Adrenal gland (tissue), 12 donors: Measurements from ENCODE around the gene DRG2. TPM values are rescaled to one million over a fixed set of nuclear protein-coding genes. Genes with fewer than 3 reads are reported as not detected.

Experiments
- DNase-seq, 7 donors: peaks; one replicate each; pipeline ENCODE4 v3.0.0-alpha.2; 2019 to 2020
- H3K27ac ChIP-seq, 5 donors: fragments of 200-600 bp; sonication (generic) in 4 of 5; 1 replicate in 3 of 5; 2 replicates in 2 of 5; pipeline versions ENCODE4 v1.5.1 to v1.8.0; 2016 to 2020; ENCODE audit warnings: mild to moderate bottlenecking in 1 of 5
- H3K27me3 ChIP-seq: fragments of 200-600 bp; 2 replicates; pipeline ENCODE4 v1.8.0; 2021
- H3K36me3 ChIP-seq, 2 donors: fragments of 200-600 bp; replicated peaks in 1 of 2; 1 replicate in 1 of 2; 2 replicates in 1 of 2; pipeline versions ENCODE4 v1.5.1 to v1.8.0; 2018 to 2022
- H3K4me1 ChIP-seq, 2 donors: fragments of 200-600 bp; replicated peaks in 1 of 2; 1 replicate in 1 of 2; 2 replicates in 1 of 2; pipeline versions ENCODE4 v1.5.1 to v1.8.0; 2018 to 2021
- H3K4me3 ChIP-seq, 4 donors: fragments of 200-600 bp; sonication (generic) in 3 of 4; one replicate each; pipeline ENCODE4 v1.5.1; 2016 to 2018
- H3K9me3 ChIP-seq, 3 donors: fragments of 200-600 bp; sonication (generic) in 1 of 3; replicated peaks in 1 of 3; 1 replicate in 2 of 3; 2 replicates in 1 of 3; pipeline versions ENCODE4 v1.5.1 to v1.8.0; 2016 to 2021
- POLR2A ChIP-seq, 2 donors: fragments of 450-650 bp; IDR thresholded peaks; one replicate each; pipeline ENCODE4 v1.6.1; 2017; ENCODE audit warnings: antibody characterized with exemption in 2 of 2, mild to moderate bottlenecking in 2 of 2, moderate library complexity in 1 of 2
- WGBS, 4 donors: extraction: QIAGEN DNeasy Blood & Tissue Kit in 2 of 4; methylation state at CpG; one replicate each; pipeline versions ENCODE4 v1.1.5 to v1.1.7; 2013 to 2017; 5-methylcytosine and 5-hydroxymethylcytosine counted together
- intact Hi-C, 2 donors: fragments of 100-400 bp; cut with DNase I; formaldehyde crosslinking; loops; one replicate each; pipeline versions ENCODE4 v1.14.1 to v1.15.0; 2022 to 2023
- polyA plus RNA-seq, 3 donors: library from polyadenylated mRNA; stranded (reverse); fragments of 200-250 nt in 2 of 3; fragments of 350-450 nt in 1 of 3; fragmentation: Illumina TruSeq in 1 of 3; extraction: RNeasy Lipid Tissue Mini Kit (QIAGEN cat#74804) in 1 of 3; gene quantifications; one replicate each; pipeline ENCODE4 v1.2.3, GENCODE V29; 2013 to 2014
- total RNA-seq, 9 donors: library from RNA; depleted of rRNA in 4 of 9; stranded (reverse); fragments of >200 nt in 4 of 9; fragments of 120-200 nt in 1 of 9; fragmentation: NEBNext Ultra II Directional in 1 of 9; extraction: Animal tissue kit (Norgen Biotek cat#: 25700) in 1 of 9; gene quantifications; one replicate each; pipeline versions ENCODE4 v1.1.0 to v1.2.4, GENCODE V29; 2013 to 2023
- TF ChIP-seq, protein P1 (sequence below), 6 experiments: fragments of 450-650 bp in 4 of 6; fragments of 200-600 bp in 2 of 6; sonication (generic) in 1 of 6; IDR thresholded peaks; 1 replicate in 5 of 6; 2 replicates in 1 of 6; pipeline versions ENCODE4 v1.5.1 to v1.8.0; 2016 to 2021; ENCODE audit warnings: antibody characterized with exemption in 6 of 6, mild to moderate bottlenecking in 2 of 6, moderate library complexity in 1 of 6
- donor health status: healthy with polysubstance abuse.
- donor health status: Bipolar disorder and iron deficiency.
- donor health status: DM: yes; HTN: yes; CAD: no.
- donor health status: DM: no; HTN: no; CAD: no.
- donor health status: DM: no; HTN: no; CAD: no.
- donor health status: DM: yes; HTN: yes; CAD: no.

DRG2 gene
- total and polyA plus RNA-seq, 12 donors: 17.1 to 97.1 (median 43.5) TPM

- H3K4me3 ChIP-seq: no peak overlapping the region
- WGBS, 4 donors: 81 to 97% (median 92%) methylated on average over 6 of the region's 6 CpGs; no CpG with 5 or more reads in 1 of the 4 donors
- H3K9me3 ChIP-seq: no peaks in the 10 kb centered on the region
- no peaks in the 10 kb centered on the region for H3K27me3 ChIP-seq
- no peak overlapping the region for H3K27ac ChIP-seq
- no peak for TF ChIP-seq POLR2A (IDR thresholded peaks at IDR 0.05)
- TF ChIP-seq, protein P1, sequence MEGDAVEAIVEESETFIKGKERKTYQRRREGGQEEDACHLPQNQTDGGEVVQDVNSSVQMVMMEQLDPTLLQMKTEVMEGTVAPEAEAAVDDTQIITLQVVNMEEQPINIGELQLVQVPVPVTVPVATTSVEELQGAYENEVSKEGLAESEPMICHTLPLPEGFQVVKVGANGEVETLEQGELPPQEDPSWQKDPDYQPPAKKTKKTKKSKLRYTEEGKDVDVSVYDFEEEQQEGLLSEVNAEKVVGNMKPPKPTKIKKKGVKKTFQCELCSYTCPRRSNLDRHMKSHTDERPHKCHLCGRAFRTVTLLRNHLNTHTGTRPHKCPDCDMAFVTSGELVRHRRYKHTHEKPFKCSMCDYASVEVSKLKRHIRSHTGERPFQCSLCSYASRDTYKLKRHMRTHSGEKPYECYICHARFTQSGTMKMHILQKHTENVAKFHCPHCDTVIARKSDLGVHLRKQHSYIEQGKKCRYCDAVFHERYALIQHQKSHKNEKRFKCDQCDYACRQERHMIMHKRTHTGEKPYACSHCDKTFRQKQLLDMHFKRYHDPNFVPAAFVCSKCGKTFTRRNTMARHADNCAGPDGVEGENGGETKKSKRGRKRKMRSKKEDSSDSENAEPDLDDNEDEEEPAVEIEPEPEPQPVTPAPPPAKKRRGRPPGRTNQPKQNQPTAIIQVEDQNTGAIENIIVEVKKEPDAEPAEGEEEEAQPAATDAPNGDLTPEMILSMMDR (IDR thresholded peaks at IDR 0.05): no peak
- no peak for DNase-seq
- H3K36me3 ChIP-seq: peaks cover 0 to 12% of the 10 kb centered on the region in 2 donors
- no peaks in the 10 kb centered on the region for H3K4me1 ChIP-seq
- intact Hi-C loops: no loop called here
These were observed 17.8 kb downstream of the DRG2 start for GRCh38 chr17:18105595-18105994.

- no peak for DNase-seq
- peaks cover 0 to 6% of the 10 kb centered on the region in 2 donors for H3K36me3 ChIP-seq
- intact Hi-C loops: no loop called here
- H3K27me3 ChIP-seq: no peaks in the 10 kb centered on the region
- H3K4me3 ChIP-seq: no peak overlapping the region
- no peaks in the 10 kb centered on the region for H3K4me1 ChIP-seq
- 83 to 96% (median 95%) methylated on average over 4 to 9 of the region's 9 CpGs for WGBS, 4 donors
- TF ChIP-seq POLR2A (IDR thresholded peaks at IDR 0.05): no peak
- TF ChIP-seq, protein P1 (IDR thresholded peaks at IDR 0.05): no peak
- H3K9me3 ChIP-seq: no peaks in the 10 kb centered on the region
- H3K27ac ChIP-seq: no peak overlapping the region
These were observed 18.5 kb downstream of the DRG2 start for GRCh38 chr17:18106211-18106610.

DNA sequence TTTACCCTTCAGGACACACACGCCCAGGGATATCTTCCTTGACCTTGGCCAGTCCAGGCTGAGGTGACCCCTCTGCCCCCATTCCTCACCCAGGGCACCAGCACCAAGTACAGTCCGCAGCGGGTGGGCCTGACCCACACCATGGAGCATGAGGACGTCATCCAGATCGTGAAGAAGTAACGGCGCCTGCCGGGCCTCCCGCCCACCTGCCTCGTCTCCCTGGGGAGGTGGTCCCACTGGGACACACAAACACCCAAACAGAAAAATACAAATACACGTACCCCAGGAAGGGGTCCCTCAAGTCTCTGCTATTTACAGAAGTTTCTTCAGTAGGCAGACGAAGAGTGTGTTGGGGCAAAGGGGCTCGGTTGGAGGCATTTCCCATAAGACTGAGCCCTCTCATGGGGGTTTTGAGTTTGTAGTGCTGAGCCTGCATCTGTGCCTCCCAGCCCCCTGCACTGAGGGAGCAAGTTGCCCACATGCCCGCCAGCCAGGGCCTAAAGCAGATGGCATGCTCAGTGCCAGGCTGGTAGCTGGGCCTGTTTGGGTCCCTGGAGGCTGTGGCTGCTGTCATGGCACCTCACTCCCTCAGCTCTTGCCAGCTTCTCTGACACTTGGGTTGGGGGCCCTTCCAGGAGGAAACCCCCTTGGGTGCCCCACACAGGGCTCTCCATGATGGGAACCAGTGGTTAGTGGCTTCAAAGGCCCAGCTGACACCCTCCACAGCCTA, 19.5 kb downstream of the DRG2 start:
- H3K4me3 ChIP-seq: no peak overlapping the region
- no peaks in the 10 kb centered on the region for H3K4me1 ChIP-seq
- peaks cover 0 to 5% of the 10 kb centered on the region in 2 donors for H3K36me3 ChIP-seq
- TF ChIP-seq, protein P1 (IDR thresholded peaks at IDR 0.05): no peak
- TF ChIP-seq POLR2A (IDR thresholded peaks at IDR 0.05): no peak
- DNase-seq: no peak
- H3K27ac ChIP-seq: no peak overlapping the region
- no peaks in the 10 kb centered on the region for H3K9me3 ChIP-seq
- 90 to 98% (median 92%) methylated on average over 10 to 14 of the region's 14 CpGs for WGBS, 4 donors
- H3K27me3 ChIP-seq: no peaks in the 10 kb centered on the region
- intact Hi-C loops: no loop called here

DNA sequence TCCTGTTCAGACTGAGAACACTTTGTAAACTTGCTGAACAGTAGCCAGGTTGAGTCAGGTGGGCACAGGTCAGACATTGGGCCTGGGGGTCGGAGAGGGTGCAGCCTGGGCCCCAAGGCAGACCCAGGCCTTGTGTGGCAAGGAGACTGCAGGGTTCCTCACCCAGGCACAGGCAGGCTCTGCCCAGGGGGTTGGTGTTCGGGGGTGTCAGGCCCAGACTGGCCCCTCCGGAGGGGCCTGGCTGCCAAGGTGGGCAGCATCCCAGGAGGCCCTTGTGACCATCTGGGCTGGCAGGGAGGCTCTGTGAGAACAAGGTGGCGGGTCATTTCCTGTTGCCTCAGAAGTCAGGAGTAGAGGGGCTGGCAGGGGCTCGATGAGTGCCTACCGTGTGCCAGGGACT, 20.2 kb downstream of the DRG2 start:
- H3K4me3 ChIP-seq: no peak overlapping the region
- H3K4me1 ChIP-seq: no peaks in the 10 kb centered on the region
- TF ChIP-seq, protein P1 (IDR thresholded peaks at IDR 0.05): no peak
- H3K27me3 ChIP-seq: no peaks in the 10 kb centered on the region
- WGBS, 4 donors: 73 to 100% (median 78%) methylated on average over 1 to 6 of the region's 6 CpGs
- peaks cover 0 to 5% of the 10 kb centered on the region in 2 donors for H3K36me3 ChIP-seq
- no peak for DNase-seq
- H3K27ac ChIP-seq: no peak overlapping the region
- no peaks in the 10 kb centered on the region for H3K9me3 ChIP-seq
- intact Hi-C loops: no loop called here
